Stimulated activated CD4-positive, alpha-beta T cell treated with anti-CD3 and anti-CD28 coated beads, Interleukin-15, amount 100 ng/mL, for 48 hours (primary cell): ENCODE data around the gene RCN1.
"Not testable (repeated sequence)": the region's sequence is repeated elsewhere in the genome, so short reads cannot be mapped to it uniquely, and the experiment has no call there.

Experiments used
- DNase-seq, 2 donors: peaks; one replicate each; pipeline ENCODE4 v3.0.0-alpha.2; 2020; ENCODE audit warnings: low read depth in 2 of 2

RCN1 gene

GRCh38 chr11:32079553-32079952, 11.3 kb upstream of the RCN1 start:
- DNase-seq, result no peak

- no peak for DNase-seq
Observed at GRCh38 chr11:32080361-32080980, 10.4 kb upstream of the RCN1 start.

GRCh38 chr11:32081129-32081641, 9.7 kb upstream of the RCN1 start:
- DNase-seq, result no peak

GRCh38 chr11:32081901-32082300, 9.0 kb upstream of the RCN1 start:
- DNase-seq, result no peak

GRCh38 chr11:32082346-32082986, 8.4 kb upstream of the RCN1 start:
- DNase-seq, result no peak

GRCh38 chr11:32087597-32087996, 3.3 kb upstream of the RCN1 start:
- no peak for DNase-seq

- DNase-seq, result no peak
Observed at GRCh38 chr11:32088117-32088941, 2.5 kb upstream of the RCN1 start.

GRCh38 chr11:32092581-32093170, 1.8 kb downstream of the RCN1 start:
- DNase-seq, result no peak

GRCh38 chr11:32094923-32095322, 4.0 kb downstream of the RCN1 start:
- DNase-seq, result no peak

- DNase-seq, result no peak
Observed at GRCh38 chr11:32098142-32098903, 7.4 kb downstream of the RCN1 start.

- DNase-seq, result no peak
Observed at GRCh38 chr11:32099516-32099915, 8.6 kb downstream of the RCN1 start.

GRCh38 chr11:32100495-32100894, 9.6 kb downstream of the RCN1 start:
- DNase-seq, result no peak

- no peak for DNase-seq
Observed at GRCh38 chr11:32101791-32102190, 10.9 kb downstream of the RCN1 start.

- not testable (repeated sequence) for DNase-seq
Observed at GRCh38 chr11:32103121-32103719, 12.3 kb downstream of the RCN1 start.

GRCh38 chr11:32103941-32104340, 13.1 kb downstream of the RCN1 start:
- no peak for DNase-seq

- no peak for DNase-seq
Observed at GRCh38 chr11:32105871-32106560, 15.1 kb downstream of the RCN1 start.

GRCh38 chr11:32107647-32108046, 16.8 kb downstream of the RCN1 start:
- no peak for DNase-seq

- no peak for DNase-seq
Observed at GRCh38 chr11:32108576-32108975, 17.7 kb downstream of the RCN1 start.

- no peak for DNase-seq
Observed at GRCh38 chr11:32109138-32109537, 18.3 kb downstream of the RCN1 start.

- no peak for DNase-seq
Observed at GRCh38 chr11:32109592-32109991, 18.7 kb downstream of the RCN1 start.

GRCh38 chr11:32110795-32111194, 19.9 kb downstream of the RCN1 start:
- no peak for DNase-seq
